Neural progenitor cell (in vitro differentiated cells): ENCODE results near the gene LINS1. TPM values are rescaled to one million over a fixed set of nuclear protein-coding genes. Genes with fewer than 3 reads are reported as not detected.

ENCODE experiments used
- DNase-seq: peaks from one replicate; pipeline ENCODE4 v3.0.0-alpha.2; 2016; ENCODE audit warnings: low spot score
- H2AFZ ChIP-seq: fragments of 200-600 bp; sonication (generic); replicated peaks from 2 replicates; pipeline ENCODE4 v1.6.1; 2016; ENCODE audit warnings: antibody characterized with exemption
- H3F3A ChIP-seq: fragments of 200-600 bp; sonication (generic); 2 replicates; pipeline ENCODE4 v1.6.1; 2016; ENCODE audit warnings: antibody characterized with exemption, low read depth
- H3K27ac ChIP-seq: fragments of 200-600 bp; sonication (generic); 2 replicates; pipeline ENCODE4 v1.5.1; 2016; ENCODE audit warnings: mild to moderate bottlenecking
- H3K27me3 ChIP-seq: fragments of 200-600 bp; sonication (generic); 2 replicates; pipeline ENCODE4 v1.6.1; 2016; ENCODE audit warnings: mild to moderate bottlenecking, moderate library complexity
- H3K36me3 ChIP-seq: fragments of 200-600 bp; sonication (generic); 2 replicates; pipeline ENCODE4 v1.5.1; 2016
- H3K4me1 ChIP-seq: fragments of 200-600 bp; sonication (generic); 2 replicates; pipeline ENCODE4 v1.6.1; 2016; ENCODE audit warnings: mixed run types
- H3K4me2 ChIP-seq: fragments of 200-600 bp; sonication (generic); 2 replicates; pipeline ENCODE4 v1.6.1; 2016
- H3K4me3 ChIP-seq: fragments of 200-600 bp; sonication (generic); 2 replicates; pipeline ENCODE4 v1.5.1; 2016
- H3K79me2 ChIP-seq: fragments of 200-600 bp; sonication (generic); 2 replicates; pipeline ENCODE4 v1.6.1; 2016; ENCODE audit warnings: low read depth
- H3K9ac ChIP-seq: fragments of 200-600 bp; sonication (generic); 2 replicates; pipeline ENCODE4 v1.6.1; 2016
- H3K9me3 ChIP-seq: fragments of 200-600 bp; sonication (generic); 2 replicates; pipeline ENCODE4 v1.5.1; 2016; ENCODE audit warnings: low read depth
- H4K20me1 ChIP-seq: fragments of 200-600 bp; sonication (generic); 2 replicates; pipeline ENCODE4 v1.6.1; 2016; ENCODE audit warnings: low read depth
- H3K27ac Mint-ChIP-seq: 3 replicates; pipeline ENCODE4 v1.8.0; 2021; ENCODE audit warnings: mixed read lengths
- H3K27me3 Mint-ChIP-seq: 2 replicates; pipeline ENCODE4 v1.8.0; 2022; ENCODE audit warnings: low read depth, mild to moderate bottlenecking, inconsistent platforms, moderate library complexity, mixed read lengths; ENCODE audit not compliant: insufficient read depth
- H3K36me3 Mint-ChIP-seq: 3 replicates; pipeline ENCODE4 v1.8.0; 2021; ENCODE audit warnings: mixed read lengths
- H3K4me1 Mint-ChIP-seq: 3 replicates; pipeline ENCODE4 v1.8.0; 2021; ENCODE audit warnings: mixed read lengths
- H3K4me3 Mint-ChIP-seq: 3 replicates; pipeline ENCODE4 v1.8.0; 2021; ENCODE audit warnings: mild to moderate bottlenecking, moderate library complexity, mixed read lengths
- H3K9me3 Mint-ChIP-seq: 3 replicates; pipeline ENCODE4 v1.8.0; 2020; ENCODE audit warnings: mixed read lengths
- CTCF ChIP-seq: fragments of 200-600 bp; sonication (generic); IDR thresholded peaks from 2 replicates; pipeline ENCODE4 v1.5.1; 2017; ENCODE audit warnings: antibody characterized with exemption, mild to moderate bottlenecking
- EZH2 ChIP-seq: fragments of 200-600 bp; sonication (generic); IDR thresholded peaks from 2 replicates; pipeline ENCODE4 v1.6.1; 2017; ENCODE audit warnings: antibody characterized with exemption, mild to moderate bottlenecking, moderate library complexity
- EZH2phosphoT487 ChIP-seq: fragments of 200-600 bp; sonication (generic); IDR thresholded peaks from 2 replicates; pipeline ENCODE4 v1.6.1; 2017; ENCODE audit warnings: antibody characterized with exemption
- total RNA-seq: library from RNA; depleted of rRNA; stranded (reverse); fragments of >200 nt; gene quantifications from 2 replicates; pipeline ENCODE4 v1.2.3, GENCODE V29; 2015; ENCODE audit warnings: low replicate concordance

The LINS1 gene
- total RNA-seq, 1 donor from 2014 or later = 18.7 TPM

- no peak overlapping the region for H3K27ac Mint-ChIP-seq
- no peak overlapping the region for H3K4me3 ChIP-seq
- H4K20me1 ChIP-seq = no peaks in the 10 kb centered on the region
These were observed 6.0 kb downstream of the LINS1 start for GRCh38 chr15:100595964-100596363.

GRCh38 chr15:100593431-100593830, 8.6 kb downstream of the LINS1 start:
- Histone ChIP-seq H3K36me3 (no peaks in the 10 kb centered on the region), H3K79me2 (peaks cover 37% of the 10 kb centered on the region), H3K9ac (no peak overlapping the region), H4K20me1 (no peaks in the 10 kb centered on the region), H3K27ac (no peak overlapping the region), H3K4me3 (no peak overlapping the region), H3K9me3 (peaks cover 12% of the 10 kb centered on the region), H2AFZ (no peak overlapping the region), H3F3A (no peaks in the 10 kb centered on the region), H3K4me2 (no peak overlapping the region), H3K27me3 (no peaks in the 10 kb centered on the region), H3K4me1 (no peaks in the 10 kb centered on the region)
- Mint-ChIP-seq H3K27me3 (no peaks in the 10 kb centered on the region), H3K9me3 (peaks cover 29% of the 10 kb centered on the region), H3K4me3 (no peak overlapping the region), H3K27ac (no peak overlapping the region), H3K4me1 (no peaks in the 10 kb centered on the region), H3K36me3 (peaks cover 8% of the 10 kb centered on the region)
- DNase-seq = no peak
- no peak for TF ChIP-seq CTCF
- TF ChIP-seq EZH2 = no peak
- no peak for TF ChIP-seq EZH2phosphoT487

More at GRCh38 chr15:100595964-100596363, 6.0 kb downstream of the LINS1 start:
- no peak overlapping the region for H2AFZ ChIP-seq
- no peaks in the 10 kb centered on the region for H3F3A ChIP-seq
- no peak overlapping the region for H3K9ac ChIP-seq
- no peaks in the 10 kb centered on the region for H3K36me3 ChIP-seq
- no peak overlapping the region for H3K4me2 ChIP-seq
- H3K27ac ChIP-seq = no peak overlapping the region
- Mint-ChIP-seq H3K9me3 (peaks cover 10% of the 10 kb centered on the region), H3K4me3 (no peak overlapping the region), H3K4me1 (no peaks in the 10 kb centered on the region), H3K36me3 (peaks cover 8% of the 10 kb centered on the region), H3K27me3 (no peaks in the 10 kb centered on the region)
- TF ChIP-seq EZH2 = no peak
- no peak for TF ChIP-seq CTCF
- TF ChIP-seq EZH2phosphoT487 = no peak
- H3K79me2 ChIP-seq = peaks cover 62% of the 10 kb centered on the region
- H3K27me3 ChIP-seq = no peaks in the 10 kb centered on the region
- H3K9me3 ChIP-seq = no peaks in the 10 kb centered on the region
- DNase-seq = no peak
- H3K4me1 ChIP-seq = peaks cover 3% of the 10 kb centered on the region

GRCh38 chr15:100592898-100593297, 9.1 kb downstream of the LINS1 start:
- no peak overlapping the region for H2AFZ ChIP-seq
- no peak overlapping the region for H3K4me3 Mint-ChIP-seq
- no peak overlapping the region for H3K4me2 ChIP-seq
- H3K27ac ChIP-seq = no peak overlapping the region
- H3K9me3 ChIP-seq = peaks cover 17% of the 10 kb centered on the region
- H3K9ac ChIP-seq = no peak overlapping the region
- H3K4me1 Mint-ChIP-seq = no peaks in the 10 kb centered on the region
- H3K4me1 ChIP-seq = no peaks in the 10 kb centered on the region
- H3K4me3 ChIP-seq = no peak overlapping the region
- H3K36me3 Mint-ChIP-seq = peaks cover 8% of the 10 kb centered on the region
- no peaks in the 10 kb centered on the region for H3K27me3 Mint-ChIP-seq
- no peaks in the 10 kb centered on the region for H3F3A ChIP-seq
- H3K27ac Mint-ChIP-seq = no peak overlapping the region
- H3K79me2 ChIP-seq = peaks cover 35% of the 10 kb centered on the region
- H3K36me3 ChIP-seq = no peaks in the 10 kb centered on the region
- no peaks in the 10 kb centered on the region for H4K20me1 ChIP-seq
- no peaks in the 10 kb centered on the region for H3K27me3 ChIP-seq
- peaks cover 33% of the 10 kb centered on the region for H3K9me3 Mint-ChIP-seq
- DNase-seq = no peak
- no peak for TF ChIP-seq EZH2
- TF ChIP-seq CTCF = no peak
- TF ChIP-seq EZH2phosphoT487 = no peak
